HUES64 (cell line): ENCODE results near the gene CPT1A.

Experiments used
- H3K27ac ChIP-seq: 2 replicates; pipeline ENCODE4 v1.7.0; 2013; ENCODE audit warnings: low read depth, low read length, inconsistent platforms
- H3K27me3 ChIP-seq: 2 replicates; pipeline ENCODE4 v1.6.1; 2013; ENCODE audit warnings: mild to moderate bottlenecking, low read length; ENCODE audit not compliant: insufficient read depth
- H3K36me3 ChIP-seq: 2 replicates; pipeline ENCODE4 v1.6.1; 2013; ENCODE audit warnings: mild to moderate bottlenecking, low read length; ENCODE audit not compliant: insufficient read depth
- H3K4me1 ChIP-seq: 2 replicates; pipeline ENCODE4 v1.6.1; 2013; ENCODE audit warnings: mild to moderate bottlenecking, low read length, moderate library complexity; ENCODE audit not compliant: insufficient read depth
- H3K4me3 ChIP-seq: 2 replicates; pipeline ENCODE4 v1.5.1; 2013; ENCODE audit warnings: mild to moderate bottlenecking, low read length, moderate library complexity
- H3K9ac ChIP-seq: 2 replicates; pipeline ENCODE4 v1.6.1; 2013; ENCODE audit warnings: mild to moderate bottlenecking, low read depth, low read length
- H3K9me3 ChIP-seq: 2 replicates; pipeline ENCODE4 v1.6.1; 2013; ENCODE audit warnings: low read depth, low read length; ENCODE audit not compliant: insufficient read depth
- WGBS: fragments of 150-250, 120-280 bp; methylation state at CpG from one replicate; pipeline ENCODE4 v1.1.7; 2013; ENCODE audit warnings: missing lambda C conversion rate; 5-methylcytosine and 5-hydroxymethylcytosine counted together

Gene CPT1A

DNA sequence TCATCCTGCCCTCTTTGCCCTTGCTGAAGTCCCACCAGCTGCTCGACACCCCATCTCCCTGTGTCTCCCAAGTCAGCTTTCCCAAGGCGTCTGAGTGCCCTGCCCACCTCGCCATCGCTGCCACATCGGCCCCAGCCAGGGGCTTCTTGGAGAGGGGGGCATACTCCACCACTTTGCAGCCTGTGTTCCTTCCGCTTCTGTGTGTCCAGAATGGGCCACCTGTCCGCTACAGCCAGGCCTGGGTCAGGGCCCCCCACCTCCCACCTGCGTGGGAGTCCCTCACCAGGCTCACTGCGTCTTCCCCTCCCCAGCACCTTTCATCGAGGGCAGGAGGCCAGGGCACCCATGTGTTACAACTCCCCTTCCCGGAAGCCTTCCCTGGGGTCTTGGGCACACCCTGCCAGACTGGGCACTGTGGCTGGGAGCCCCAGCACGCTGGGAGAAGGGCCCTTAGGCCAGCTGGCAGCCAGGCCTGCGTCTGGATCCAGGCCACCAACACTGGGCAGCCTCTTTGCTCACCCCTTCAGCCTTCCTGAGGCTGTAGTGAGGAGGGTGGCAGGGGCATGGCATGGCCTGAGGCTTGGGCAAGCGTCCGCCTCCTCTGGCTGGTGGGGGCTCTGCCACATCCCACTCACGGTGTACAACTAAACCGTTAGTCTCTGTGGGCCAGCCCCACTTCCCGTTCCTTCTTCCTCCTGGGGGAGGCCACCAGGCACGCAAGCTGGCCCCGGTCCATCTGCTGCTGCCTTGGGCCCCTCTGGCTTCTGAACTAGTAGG is 13.4 kb downstream of the CPT1A start:
- Histone ChIP-seq H3K27ac (no peak overlapping the region), H3K36me3 (no peaks in the 10 kb centered on the region), H3K4me1 (peaks cover 9% of the 10 kb centered on the region; the same call in 1 of the 2 replicates), H3K4me3 (no peak overlapping the region), H3K9me3 (no peaks in the 10 kb centered on the region), H3K27me3 (no peaks in the 10 kb centered on the region), H3K9ac (no peak overlapping the region)
- 93% methylated on average over 20 of the region's 20 CpGs for WGBS

DNA sequence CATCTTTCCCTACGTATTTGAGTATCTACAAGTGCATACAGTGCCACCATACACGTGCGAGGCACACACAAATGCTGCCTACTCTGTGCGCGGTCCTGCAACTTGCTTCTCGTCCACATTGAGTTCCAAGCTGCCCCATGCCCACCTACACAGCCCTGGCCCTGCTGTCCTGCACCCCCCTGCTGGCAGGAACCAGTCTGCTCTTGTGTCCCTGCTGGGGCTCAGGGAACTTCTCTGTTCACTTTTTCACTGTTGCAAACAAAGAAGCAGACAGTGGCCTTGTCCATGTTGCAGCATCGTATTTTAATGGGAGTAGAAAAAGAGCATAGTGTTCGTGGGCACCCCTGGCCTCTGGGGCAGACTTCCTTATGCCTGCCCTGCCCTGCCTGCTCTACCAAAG is 14.0 kb downstream of the CPT1A start:
- Histone ChIP-seq H3K4me3 (no peak overlapping the region), H3K27me3 (no peaks in the 10 kb centered on the region), H3K9ac (no peak overlapping the region), H3K4me1 (peaks cover 9% of the 10 kb centered on the region; the same call in 1 of the 2 replicates), H3K27ac (no peak overlapping the region), H3K36me3 (no peaks in the 10 kb centered on the region), H3K9me3 (no peaks in the 10 kb centered on the region)
- WGBS = 91% methylated on average over 8 of the region's 8 CpGs

- H3K4me1 ChIP-seq = peaks cover 9% of the 10 kb centered on the region; the same call in 1 of the 2 replicates
- no peak overlapping the region for H3K27ac ChIP-seq
- 95% methylated on average over 9 of the region's 9 CpGs for WGBS
- no peaks in the 10 kb centered on the region for H3K9me3 ChIP-seq
- H3K27me3 ChIP-seq = no peaks in the 10 kb centered on the region
- H3K4me3 ChIP-seq = no peak overlapping the region
- H3K36me3 ChIP-seq = no peaks in the 10 kb centered on the region
- no peak overlapping the region for H3K9ac ChIP-seq
These were observed 15.0 kb downstream of the CPT1A start for GRCh38 chr11:68826726-68827125.

GRCh38 chr11:68825571-68825970 is 16.1 kb downstream of the CPT1A start:
- peaks cover 5% of the 10 kb centered on the region; the same call in 1 of the 2 replicates for H3K4me1 ChIP-seq
- H3K4me3 ChIP-seq = no peak overlapping the region
- no peaks in the 10 kb centered on the region for H3K9me3 ChIP-seq
- no peaks in the 10 kb centered on the region for H3K36me3 ChIP-seq
- H3K27me3 ChIP-seq = no peaks in the 10 kb centered on the region
- 64% methylated on average over 7 of the region's 7 CpGs for WGBS
- no peak overlapping the region for H3K27ac ChIP-seq
- H3K9ac ChIP-seq = no peak overlapping the region

GRCh38 chr11:68822546-68822945 is 19.2 kb downstream of the CPT1A start:
- no peaks in the 10 kb centered on the region for H3K9me3 ChIP-seq
- no peak overlapping the region for H3K9ac ChIP-seq
- H3K4me3 ChIP-seq = no peak overlapping the region
- H3K4me1 ChIP-seq = no peaks in the 10 kb centered on the region
- H3K27ac ChIP-seq = no peak overlapping the region
- H3K36me3 ChIP-seq = no peaks in the 10 kb centered on the region
- H3K27me3 ChIP-seq = no peaks in the 10 kb centered on the region
- 97% methylated on average over 4 of the region's 5 CpGs for WGBS

DNA sequence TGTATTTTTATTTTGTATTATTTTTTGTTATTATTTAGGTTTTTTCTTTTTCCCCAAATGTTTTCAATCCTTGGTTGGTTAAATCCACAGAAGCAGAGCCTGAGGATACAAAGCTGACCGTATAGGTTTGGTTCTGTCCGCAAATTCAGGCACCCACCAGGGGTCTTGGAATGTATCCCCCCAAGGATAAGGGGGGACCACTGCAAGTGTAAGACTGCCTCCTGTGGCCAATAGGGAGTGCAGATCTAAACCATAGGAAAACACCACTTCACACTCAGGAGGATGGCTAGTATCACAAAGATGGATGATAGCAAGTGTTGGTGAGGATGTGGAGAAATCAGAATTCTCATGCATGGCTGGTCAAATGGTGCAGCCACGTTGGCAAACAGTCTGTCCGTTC is 20.0 kb downstream of the CPT1A start:
- WGBS = 62% methylated on average over 4 of the region's 4 CpGs

DNA sequence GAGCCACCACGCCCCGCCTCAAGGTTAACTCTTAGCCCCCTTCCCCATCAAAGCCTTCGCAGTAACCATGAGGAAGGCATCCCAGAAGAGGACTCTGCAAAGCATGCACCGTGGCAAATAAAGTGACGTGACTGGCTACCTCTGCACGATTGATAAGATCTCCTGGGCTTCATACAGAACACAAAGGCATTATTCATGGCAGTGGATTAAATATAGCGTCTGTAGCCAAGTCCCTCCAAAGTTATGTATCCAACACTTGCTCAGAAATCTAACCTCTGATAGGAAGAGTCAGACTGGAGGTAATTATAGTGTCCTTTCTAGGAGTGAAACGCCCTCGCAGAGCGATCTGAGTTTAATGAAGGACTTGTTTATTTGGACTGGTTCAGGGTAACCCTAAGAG is 22.4 kb downstream of the CPT1A start:
- H3K9ac ChIP-seq = no peak overlapping the region
- no peaks in the 10 kb centered on the region for H3K9me3 ChIP-seq
- 85% methylated on average over 10 of the region's 10 CpGs for WGBS
- H3K27ac ChIP-seq = no peak overlapping the region
- no peaks in the 10 kb centered on the region for H3K36me3 ChIP-seq
- no peaks in the 10 kb centered on the region for H3K4me1 ChIP-seq
- no peaks in the 10 kb centered on the region for H3K27me3 ChIP-seq
- H3K4me3 ChIP-seq = no peak overlapping the region

More for the DNA sequence above, 20.0 kb downstream of the CPT1A start:
- no peak overlapping the region for H3K27ac ChIP-seq
- no peaks in the 10 kb centered on the region for H3K4me1 ChIP-seq
- no peak overlapping the region for H3K4me3 ChIP-seq
- H3K9ac ChIP-seq = no peak overlapping the region
- no peaks in the 10 kb centered on the region for H3K27me3 ChIP-seq
- no peaks in the 10 kb centered on the region for H3K9me3 ChIP-seq
- no peaks in the 10 kb centered on the region for H3K36me3 ChIP-seq

DNA sequence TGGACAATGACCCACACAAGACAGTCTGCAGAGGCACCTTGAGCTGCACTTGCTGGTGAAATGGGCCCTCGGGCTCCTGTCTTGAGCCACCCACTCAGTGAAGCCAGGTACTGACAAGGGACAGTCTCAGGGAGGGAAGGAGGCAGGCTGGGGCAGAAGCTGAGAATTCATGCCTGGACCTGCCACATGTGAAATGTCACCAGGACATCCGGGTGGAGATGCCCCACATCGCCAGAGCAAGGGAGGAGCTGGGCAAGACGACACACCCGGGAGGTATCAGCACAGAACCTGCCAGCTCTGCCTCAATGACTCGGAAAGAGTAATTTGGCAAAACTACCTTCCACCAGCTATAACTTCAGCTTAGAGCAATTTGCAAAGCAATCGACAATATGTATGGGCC is 23.5 kb downstream of the CPT1A start:
- Histone ChIP-seq H3K9ac (no peak overlapping the region; the same call in 1 of the 2 replicates), H3K27ac (no peak overlapping the region), H3K4me1 (no peaks in the 10 kb centered on the region), H3K36me3 (no peaks in the 10 kb centered on the region), H3K9me3 (no peaks in the 10 kb centered on the region), H3K4me3 (no peak overlapping the region), H3K27me3 (no peaks in the 10 kb centered on the region)
- 93% methylated on average over 7 of the region's 7 CpGs for WGBS

GRCh38 chr11:68817554-68817953 is 24.2 kb downstream of the CPT1A start:
- H3K27me3 ChIP-seq = no peaks in the 10 kb centered on the region
- no peaks in the 10 kb centered on the region for H3K9me3 ChIP-seq
- H3K27ac ChIP-seq = no peak overlapping the region
- H3K4me3 ChIP-seq = no peak overlapping the region
- H3K9ac ChIP-seq = no peak overlapping the region
- no peaks in the 10 kb centered on the region for H3K36me3 ChIP-seq
- H3K4me1 ChIP-seq = no peaks in the 10 kb centered on the region
- 95% methylated on average over 4 of the region's 4 CpGs for WGBS

DNA sequence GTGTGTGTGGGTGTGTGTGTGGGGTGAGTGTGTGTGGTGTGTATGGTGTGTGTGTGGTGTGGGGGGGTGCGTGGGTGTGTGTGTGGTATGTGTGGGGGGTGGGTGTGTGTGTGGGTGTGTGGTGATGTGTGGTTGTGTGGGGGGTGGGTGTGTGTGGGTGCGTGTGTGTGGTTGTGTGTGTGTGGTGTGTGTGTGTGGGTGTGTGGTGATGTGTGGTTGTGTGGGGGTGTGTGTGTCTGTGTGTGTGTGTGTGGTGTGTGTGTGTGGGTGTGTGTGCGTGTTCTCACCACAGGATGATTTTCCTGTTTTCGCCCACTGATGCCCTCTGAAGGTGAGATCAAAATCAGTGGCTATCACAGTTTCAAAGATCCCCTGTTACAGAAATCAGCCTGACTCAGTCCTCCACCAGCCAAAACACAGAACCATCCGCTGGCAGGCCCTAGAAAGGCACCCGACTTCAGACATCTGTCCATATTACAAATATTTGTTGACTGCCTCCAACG is 24.7 kb downstream of the CPT1A start:
- no peaks in the 10 kb centered on the region for H3K4me1 ChIP-seq
- no peaks in the 10 kb centered on the region for H3K36me3 ChIP-seq
- no peak overlapping the region for H3K27ac ChIP-seq
- H3K27me3 ChIP-seq = no peaks in the 10 kb centered on the region
- H3K4me3 ChIP-seq = no peak overlapping the region
- no peaks in the 10 kb centered on the region for H3K9me3 ChIP-seq
- no peak overlapping the region for H3K9ac ChIP-seq
- 84% methylated on average over 7 of the region's 7 CpGs for WGBS

DNA sequence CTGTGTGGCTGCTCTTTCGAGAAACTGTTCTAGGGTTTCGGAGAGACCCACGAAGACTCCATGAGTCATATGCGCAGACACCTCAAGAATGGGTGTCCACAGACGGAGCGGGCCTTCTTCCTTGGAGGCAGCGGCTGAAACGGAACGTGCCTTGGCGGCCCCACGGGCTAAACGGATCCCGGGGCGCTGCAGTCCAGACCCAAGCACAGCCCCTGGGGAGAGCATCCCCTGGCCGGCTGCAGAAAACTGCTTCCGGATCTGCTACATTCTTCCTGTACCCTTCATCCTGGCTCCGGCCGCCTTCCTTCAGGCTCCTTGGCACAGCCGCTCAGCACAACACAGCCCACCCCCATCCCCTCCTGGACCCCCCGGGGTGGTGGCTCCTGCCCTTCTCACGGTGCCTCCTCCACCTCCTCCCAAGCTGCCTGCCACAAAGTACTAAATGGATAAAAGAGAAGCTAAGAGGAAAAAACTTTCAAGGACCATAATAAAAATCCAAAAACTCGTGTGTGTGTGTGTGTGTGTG is 25.4 kb downstream of the CPT1A start:
- WGBS = 94% methylated on average over 21 of the region's 22 CpGs
- H3K4me3 ChIP-seq = no peak overlapping the region
- H3K9ac ChIP-seq = no peak overlapping the region

More for the DNA sequence above, 25.4 kb downstream of the CPT1A start:
- Histone ChIP-seq H3K9me3 (no peaks in the 10 kb centered on the region), H3K36me3 (no peaks in the 10 kb centered on the region), H3K27ac (no peak overlapping the region), H3K4me1 (no peaks in the 10 kb centered on the region), H3K27me3 (no peaks in the 10 kb centered on the region)
